Measurements from ENCODE around the gene XPNPEP2. TPM values are rescaled to one million over a fixed set of nuclear protein-coding genes. Genes with fewer than 3 reads are reported as not detected.

The XPNPEP2 gene
- total RNA-seq, 1 experiment from 2014 or later = not detected

GRCh38 chrX:129781680-129782495 is 43.1 kb downstream of the XPNPEP2 start:
- H3K36me3 Mint-ChIP-seq (ENCODE audit: insufficient read depth, unreplicated experiment) = no peaks in the 10 kb centered on the region
- no peak overlapping the region for H3K4me3 Mint-ChIP-seq (ENCODE audit: low read depth, unreplicated experiment)
- H3K27ac Mint-ChIP-seq (ENCODE audit: unreplicated experiment) = no peak overlapping the region
- intact Hi-C loops (cut with micrococcal nuclease; ENCODE audit: unreplicated experiment) = no loop called here
- peaks cover 10% of the 10 kb centered on the region for H3K4me1 Mint-ChIP-seq (ENCODE audit: low read depth, unreplicated experiment)
- H3K27me3 Mint-ChIP-seq (ENCODE audit: unreplicated experiment) = peaks cover 16% of the 10 kb centered on the region
- CTCF ChIA-PET = no interaction called here
- no peak for TF ChIP-seq CTCF (IDR thresholded peaks at IDR 0.05; ENCODE audit: unreplicated experiment)
- no peak for DNase-seq
- no peaks in the 10 kb centered on the region for H3K9me3 Mint-ChIP-seq (ENCODE audit: low read depth, unreplicated experiment)
- no TSS peak for BruUV-seq (replicated peaks)

GRCh38 chrX:129782706-129783105 is 43.9 kb downstream of the XPNPEP2 start:
- H3K9me3 Mint-ChIP-seq (ENCODE audit: low read depth, unreplicated experiment) = no peaks in the 10 kb centered on the region

GRCh38 chrX:129783291-129783713 is 44.5 kb downstream of the XPNPEP2 start:
- BruUV-seq (replicated peaks) = no TSS peak
- no peak for DNase-seq
- H3K27me3 Mint-ChIP-seq (ENCODE audit: unreplicated experiment) = peaks cover 16% of the 10 kb centered on the region
- intact Hi-C loops (cut with micrococcal nuclease; ENCODE audit: unreplicated experiment) = no loop called here
- TF ChIP-seq CTCF (IDR thresholded peaks at IDR 0.05; ENCODE audit: unreplicated experiment) = no peak
- no peak overlapping the region for H3K4me3 Mint-ChIP-seq (ENCODE audit: low read depth, unreplicated experiment)
- H3K27ac Mint-ChIP-seq (ENCODE audit: unreplicated experiment) = no peak overlapping the region
- no peaks in the 10 kb centered on the region for H3K4me1 Mint-ChIP-seq (ENCODE audit: low read depth, unreplicated experiment)
- H3K36me3 Mint-ChIP-seq (ENCODE audit: insufficient read depth, unreplicated experiment) = no peaks in the 10 kb centered on the region
- H3K9me3 Mint-ChIP-seq (ENCODE audit: low read depth, unreplicated experiment) = no peaks in the 10 kb centered on the region
- CTCF ChIA-PET = no interaction called here

More at GRCh38 chrX:129782706-129783105, 43.9 kb downstream of the XPNPEP2 start:
- BruUV-seq (replicated peaks) = no TSS peak
- CTCF ChIA-PET = interaction anchor here (0.5 kb wide), 1 partner anchor 61 kb away, joined by 3 read pairs; the partner anchor contains the start of gene ZDHHC9
- no peak for DNase-seq
- TF ChIP-seq CTCF (IDR thresholded peaks at IDR 0.05; ENCODE audit: unreplicated experiment) = no peak
- no peak overlapping the region for H3K27ac Mint-ChIP-seq (ENCODE audit: unreplicated experiment)
- no peaks in the 10 kb centered on the region for H3K36me3 Mint-ChIP-seq (ENCODE audit: insufficient read depth, unreplicated experiment)
- no peak overlapping the region for H3K4me3 Mint-ChIP-seq (ENCODE audit: low read depth, unreplicated experiment)
- intact Hi-C loops (cut with micrococcal nuclease; ENCODE audit: unreplicated experiment) = no loop called here
- peaks cover 1% of the 10 kb centered on the region for H3K4me1 Mint-ChIP-seq (ENCODE audit: low read depth, unreplicated experiment)
- H3K27me3 Mint-ChIP-seq (ENCODE audit: unreplicated experiment) = peaks cover 16% of the 10 kb centered on the region

- Mint-ChIP-seq H3K27ac (ENCODE audit: unreplicated experiment) (no peak overlapping the region), H3K9me3 (ENCODE audit: low read depth, unreplicated experiment) (no peaks in the 10 kb centered on the region), H3K4me1 (ENCODE audit: low read depth, unreplicated experiment) (no peaks in the 10 kb centered on the region), H3K27me3 (ENCODE audit: unreplicated experiment) (peaks cover 16% of the 10 kb centered on the region), H3K36me3 (ENCODE audit: insufficient read depth, unreplicated experiment) (no peaks in the 10 kb centered on the region), H3K4me3 (ENCODE audit: low read depth, unreplicated experiment) (no peak overlapping the region)
- intact Hi-C loops (cut with micrococcal nuclease; ENCODE audit: unreplicated experiment) = no loop called here
- no TSS peak for BruUV-seq (replicated peaks)
- CTCF ChIA-PET = no interaction called here
- no peak for TF ChIP-seq CTCF (IDR thresholded peaks at IDR 0.05; ENCODE audit: unreplicated experiment)
- no peak for DNase-seq
Measured at GRCh38 chrX:129784371-129784770, 45.6 kb downstream of the XPNPEP2 start.
